ENCODE results near the gene BARHL2. TPM values are rescaled to one million over a fixed set of nuclear protein-coding genes. Genes with fewer than 3 reads are reported as not detected.

BARHL2 gene
- not detected for polyA plus RNA-seq (2013, experiment 1 of 2)
- polyA plus RNA-seq (2013, experiment 2 of 2) = 0.03 TPM

DNA sequence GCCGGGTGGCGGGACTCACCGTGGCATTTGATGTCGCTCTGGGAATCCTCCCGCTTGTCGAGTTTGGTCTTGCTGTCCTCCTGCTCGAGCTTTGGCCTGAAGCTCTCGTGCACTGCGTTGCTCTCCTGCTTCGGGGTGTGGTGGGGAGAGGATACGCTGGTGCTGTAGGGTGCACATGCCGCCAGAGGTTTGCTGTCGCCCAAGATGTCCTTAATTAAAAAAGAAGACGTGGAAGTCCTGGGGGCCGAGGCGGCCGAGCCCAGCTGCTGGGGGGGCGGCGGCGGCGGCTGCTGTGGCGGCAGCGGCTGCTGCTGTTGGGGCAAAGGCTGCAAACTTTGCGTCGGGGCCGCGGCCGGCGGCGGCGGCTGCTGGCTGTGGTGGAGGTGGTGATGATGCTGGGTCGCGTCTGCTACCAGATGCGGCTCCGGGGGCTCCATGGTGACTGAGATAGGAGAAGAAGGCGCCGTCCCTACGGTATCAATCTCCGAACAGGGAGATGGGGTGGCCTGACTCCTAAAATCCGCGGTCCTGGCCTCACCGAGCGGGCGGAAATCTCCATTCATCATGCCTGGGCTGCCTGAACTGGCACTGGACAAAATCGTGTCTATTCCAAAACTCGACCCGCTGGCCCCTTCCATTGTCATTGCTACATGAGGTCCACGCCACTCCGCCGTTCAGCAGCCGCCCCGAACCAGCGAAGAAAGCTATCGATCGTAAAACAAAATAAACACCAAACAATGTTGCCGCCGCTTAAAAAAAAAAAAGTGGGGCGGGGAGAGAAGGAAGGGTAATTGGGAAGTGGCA is at the start of gene BARHL2:
BARHL2 (minus strand) TSS at position 751 of the 804 bp plus-strand sequence; CDS start at position 644, 107 bp downstream.
- Histone ChIP-seq H2BK15ac (ENCODE audit: low read length) (no peak within 1 kb of the TSS), H4K91ac (ENCODE audit: low read depth, low read length, poor library complexity) (no peak within 1 kb of the TSS), H3K4me3 (ENCODE audit: low read length in 2 of 2) (peak within 1 kb of the TSS; percentile 46 to 81), H3K4me1 (ENCODE audit: control insufficient read depth in 2 of 2, insufficient read depth in 1 of 2, low read depth in 1 of 2, low read length in 2 of 2) (peaks cover 0 to 7% of the 10 kb centered on the region in 2 donors), H3K23ac (ENCODE audit: low read depth, low read length, poor library complexity) (peak within 1 kb of the TSS; percentile 77), H4K8ac (ENCODE audit: low read depth, low read length) (peak within 1 kb of the TSS; percentile 54), H2BK12ac (ENCODE audit: low read length) (no peak within 1 kb of the TSS), H2AFZ (ENCODE audit: low read length) (peak within 1 kb of the TSS; percentile 93), H3K9me3 (replicated peaks in 1 of 2; ENCODE audit: control insufficient read depth in 2 of 2, insufficient read depth in 1 of 2, low read depth in 1 of 2, low read length in 2 of 2) (peaks cover 3 to 12% of the 10 kb centered on the region in 2 donors), H3K27me3 (ENCODE audit: control insufficient read depth in 3 of 3, insufficient read depth in 3 of 3, low read depth in 1 of 3, low read length in 3 of 3) (peaks cover 67 to 99% (median 84%) of the 10 kb centered on the region in 3 experiments), H2BK120ac (ENCODE audit: low read depth, low read length) (no peak within 1 kb of the TSS), H3K36me3 (replicated peaks in 1 of 2; ENCODE audit: control insufficient read depth in 2 of 2, insufficient read depth in 2 of 2, low read length in 2 of 2) (no peaks in the 10 kb centered on the region), H3K9ac (ENCODE audit: low read depth, low read length, poor library complexity) (no peak within 1 kb of the TSS), H3K14ac (ENCODE audit: low read length) (no peak within 1 kb of the TSS), H2BK5ac (ENCODE audit: low read length) (no peak within 1 kb of the TSS), H3K79me1 (ENCODE audit: low read depth, low read length) (no peaks in the 10 kb centered on the region), H3K18ac (ENCODE audit: low read length) (peak within 1 kb of the TSS; percentile 62), H2AK5ac (ENCODE audit: low read depth, low read length) (no peak within 1 kb of the TSS), H3K4me2 (ENCODE audit: insufficient read depth, low read length, poor library complexity, severe bottlenecking) (peak within 1 kb of the TSS; percentile 77), H3K4ac (ENCODE audit: low read length) (no peak within 1 kb of the TSS), H3K27ac (replicated peaks; ENCODE audit: low read length) (no peak within 1 kb of the TSS)
- DNase-seq (ENCODE audit: low spot score) = no peak
- WGBS, 2 donors (ENCODE audit: extremely low coverage in 2 of 2, insufficient read length in 2 of 2, insufficient replicate concordance in 1 of 2) = no CpG with 5 or more reads among the region's 58 CpGs

DNA sequence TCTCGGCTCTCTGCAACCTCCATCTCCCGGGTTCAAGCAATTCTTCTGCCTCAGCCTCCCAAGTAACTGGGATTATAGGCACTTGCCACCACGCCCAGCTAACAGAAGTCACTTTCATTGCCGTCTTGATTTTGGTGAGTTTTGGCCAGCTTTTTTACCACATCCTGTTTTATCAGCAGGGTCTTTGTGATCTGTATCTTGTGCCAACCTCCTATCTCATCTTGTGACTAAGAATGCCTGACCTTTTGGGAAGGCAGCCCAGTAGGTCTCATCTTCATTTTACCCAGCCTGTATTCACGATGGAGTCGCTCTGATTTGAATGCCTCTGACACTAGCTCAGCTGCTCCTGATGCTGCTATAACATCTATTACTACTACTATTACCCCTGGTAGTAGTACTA is 46.8 kb upstream of the BARHL2 start:
- no CpG with 5 or more reads among the region's 6 CpGs for WGBS, 2 donors (ENCODE audit: extremely low coverage in 2 of 2, insufficient read length in 2 of 2, insufficient replicate concordance in 1 of 2)
- Histone ChIP-seq H3K4me2 (ENCODE audit: insufficient read depth, low read length, poor library complexity, severe bottlenecking) (no peak overlapping the region), H3K27ac (replicated peaks; ENCODE audit: low read length) (no peak overlapping the region), H2BK5ac (ENCODE audit: low read length) (no peak overlapping the region), H3K9me3 (replicated peaks in 1 of 2; ENCODE audit: control insufficient read depth in 2 of 2, insufficient read depth in 1 of 2, low read depth in 1 of 2, low read length in 2 of 2) (no peaks in the 10 kb centered on the region), H2BK120ac (ENCODE audit: low read depth, low read length) (no peak overlapping the region), H3K14ac (ENCODE audit: low read length) (no peak overlapping the region), H4K91ac (ENCODE audit: low read depth, low read length, poor library complexity) (no peak overlapping the region), H3K18ac (ENCODE audit: low read length) (no peak overlapping the region), H2BK12ac (ENCODE audit: low read length) (no peak overlapping the region), H3K9ac (ENCODE audit: low read depth, low read length, poor library complexity) (no peak overlapping the region), H3K4ac (ENCODE audit: low read length) (no peak overlapping the region), H3K27me3 (ENCODE audit: control insufficient read depth in 3 of 3, insufficient read depth in 3 of 3, low read depth in 1 of 3, low read length in 3 of 3) (peaks cover 0 to 12% (median 0%) of the 10 kb centered on the region in 3 experiments), H3K23ac (ENCODE audit: low read depth, low read length, poor library complexity) (no peak overlapping the region), H3K4me3 (ENCODE audit: low read length in 2 of 2) (no peak overlapping the region), H3K36me3 (replicated peaks in 1 of 2; ENCODE audit: control insufficient read depth in 2 of 2, insufficient read depth in 2 of 2, low read length in 2 of 2) (no peaks in the 10 kb centered on the region), H4K8ac (ENCODE audit: low read depth, low read length) (no peak overlapping the region), H3K79me1 (ENCODE audit: low read depth, low read length) (no peaks in the 10 kb centered on the region), H2AK5ac (ENCODE audit: low read depth, low read length) (no peak overlapping the region), H3K4me1 (ENCODE audit: control insufficient read depth in 2 of 2, insufficient read depth in 1 of 2, low read depth in 1 of 2, low read length in 2 of 2) (no peaks in the 10 kb centered on the region), H2BK15ac (ENCODE audit: low read length) (no peak overlapping the region), H2AFZ (ENCODE audit: low read length) (no peak overlapping the region)
- no peak for DNase-seq (ENCODE audit: low spot score)

DNA sequence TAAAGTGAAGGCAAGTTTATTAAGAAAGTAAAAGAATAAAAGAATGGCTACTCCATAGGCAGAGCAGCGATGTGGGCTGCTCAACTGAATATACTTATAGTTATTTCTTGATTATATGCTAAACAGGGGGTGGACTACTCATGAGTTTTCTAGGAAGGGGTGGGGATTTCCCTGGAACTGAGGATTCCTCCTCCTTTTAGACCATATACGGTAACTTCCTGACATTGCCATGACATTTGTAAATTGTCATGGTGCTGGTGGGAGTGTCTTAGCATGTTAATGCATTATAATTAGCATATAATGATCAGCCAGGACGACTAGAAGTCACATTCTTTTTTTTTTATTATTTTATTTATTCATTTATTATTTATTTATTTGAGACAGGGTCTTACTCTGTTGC is 46.4 kb upstream of the BARHL2 start:
- no peak overlapping the region for H2BK120ac ChIP-seq (ENCODE audit: low read depth, low read length)
- no peaks in the 10 kb centered on the region for H3K9me3 ChIP-seq (replicated peaks in 1 of 2; ENCODE audit: control insufficient read depth in 2 of 2, insufficient read depth in 1 of 2, low read depth in 1 of 2, low read length in 2 of 2)
- WGBS, 2 donors (ENCODE audit: extremely low coverage in 2 of 2, insufficient read length in 2 of 2, insufficient replicate concordance in 1 of 2) = no CpG with 5 or more reads among the region's 3 CpGs
- no peak overlapping the region for H3K9ac ChIP-seq (ENCODE audit: low read depth, low read length, poor library complexity)
- H3K36me3 ChIP-seq (replicated peaks in 1 of 2; ENCODE audit: control insufficient read depth in 2 of 2, insufficient read depth in 2 of 2, low read length in 2 of 2) = no peaks in the 10 kb centered on the region
- H3K18ac ChIP-seq (ENCODE audit: low read length) = no peak overlapping the region
- no peak overlapping the region for H3K23ac ChIP-seq (ENCODE audit: low read depth, low read length, poor library complexity)
- H3K4me3 ChIP-seq (ENCODE audit: low read length in 2 of 2) = no peak overlapping the region
- no peaks in the 10 kb centered on the region for H3K79me1 ChIP-seq (ENCODE audit: low read depth, low read length)
- H3K4ac ChIP-seq (ENCODE audit: low read length) = no peak overlapping the region
- no peak overlapping the region for H2BK12ac ChIP-seq (ENCODE audit: low read length)
- no peak overlapping the region for H2AK5ac ChIP-seq (ENCODE audit: low read depth, low read length)
- H3K4me1 ChIP-seq (ENCODE audit: control insufficient read depth in 2 of 2, insufficient read depth in 1 of 2, low read depth in 1 of 2, low read length in 2 of 2) = no peaks in the 10 kb centered on the region
- H3K14ac ChIP-seq (ENCODE audit: low read length) = no peak overlapping the region
- H3K27ac ChIP-seq (replicated peaks; ENCODE audit: low read length) = no peak overlapping the region
- no peak overlapping the region for H2AFZ ChIP-seq (ENCODE audit: low read length)
- no peak overlapping the region for H2BK5ac ChIP-seq (ENCODE audit: low read length)
- H3K27me3 ChIP-seq (ENCODE audit: control insufficient read depth in 3 of 3, insufficient read depth in 3 of 3, low read depth in 1 of 3, low read length in 3 of 3) = peaks cover 0 to 12% (median 0%) of the 10 kb centered on the region in 3 experiments
- H4K91ac ChIP-seq (ENCODE audit: low read depth, low read length, poor library complexity) = no peak overlapping the region
- DNase-seq (ENCODE audit: low spot score) = no peak
- no peak overlapping the region for H4K8ac ChIP-seq (ENCODE audit: low read depth, low read length)
- H3K4me2 ChIP-seq (ENCODE audit: insufficient read depth, low read length, poor library complexity, severe bottlenecking) = no peak overlapping the region
- H2BK15ac ChIP-seq (ENCODE audit: low read length) = no peak overlapping the region

DNA sequence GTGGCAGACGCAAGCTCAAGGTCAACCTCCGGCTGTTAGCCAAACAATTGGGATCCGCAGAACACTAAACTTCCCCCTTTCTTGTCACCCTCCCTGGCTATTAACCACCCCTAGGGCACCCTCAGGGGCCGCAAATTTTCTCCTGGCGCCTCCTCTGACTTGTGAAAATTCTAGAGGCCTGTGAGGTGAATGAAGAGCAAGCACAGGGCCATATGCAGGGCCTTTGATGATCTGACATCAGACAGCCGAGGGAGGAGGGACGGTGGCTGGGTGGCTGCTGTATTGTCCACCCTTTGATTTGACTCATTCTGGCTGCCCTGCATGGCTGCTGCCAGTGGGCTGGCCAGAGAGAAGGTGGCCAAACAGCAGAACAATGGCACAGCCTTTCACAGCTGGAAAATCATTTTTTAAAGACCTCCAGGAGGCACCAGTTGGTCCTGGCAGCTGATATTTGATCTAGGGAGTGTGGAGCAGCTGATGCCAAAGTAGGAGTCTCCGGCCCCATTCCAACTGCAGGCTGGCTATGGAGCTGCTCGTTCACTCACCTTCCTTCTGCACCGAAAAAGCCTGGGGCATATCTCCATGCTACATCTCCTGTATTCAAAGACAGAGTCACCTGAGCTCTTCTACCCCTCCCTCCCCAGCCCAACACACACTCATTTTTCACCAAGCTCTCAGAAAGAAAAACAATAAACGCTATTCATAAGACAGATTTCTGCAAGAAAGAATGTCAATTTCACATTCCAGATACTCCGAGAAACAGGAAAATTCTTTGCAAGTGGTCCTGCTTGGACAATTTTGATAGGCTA is 44.9 kb upstream of the BARHL2 start:
- DNase-seq (ENCODE audit: low spot score) = no peak
- H2AFZ ChIP-seq (ENCODE audit: low read length) = no peak overlapping the region
- H2BK15ac ChIP-seq (ENCODE audit: low read length) = no peak overlapping the region
- no peak overlapping the region for H3K18ac ChIP-seq (ENCODE audit: low read length)
- H2BK120ac ChIP-seq (ENCODE audit: low read depth, low read length) = no peak overlapping the region
- H2BK5ac ChIP-seq (ENCODE audit: low read length) = no peak overlapping the region
- no CpG with 5 or more reads among the region's 12 CpGs for WGBS, 2 donors (ENCODE audit: extremely low coverage in 2 of 2, insufficient read length in 2 of 2, insufficient replicate concordance in 1 of 2)
- H3K4ac ChIP-seq (ENCODE audit: low read length) = no peak overlapping the region
- no peak overlapping the region for H3K4me2 ChIP-seq (ENCODE audit: insufficient read depth, low read length, poor library complexity, severe bottlenecking)
- H3K14ac ChIP-seq (ENCODE audit: low read length) = no peak overlapping the region
- H3K36me3 ChIP-seq (replicated peaks in 1 of 2; ENCODE audit: control insufficient read depth in 2 of 2, insufficient read depth in 2 of 2, low read length in 2 of 2) = no peaks in the 10 kb centered on the region
- no peaks in the 10 kb centered on the region for H3K79me1 ChIP-seq (ENCODE audit: low read depth, low read length)
- no peak overlapping the region for H2BK12ac ChIP-seq (ENCODE audit: low read length)
- H3K9me3 ChIP-seq (replicated peaks in 1 of 2; ENCODE audit: control insufficient read depth in 2 of 2, insufficient read depth in 1 of 2, low read depth in 1 of 2, low read length in 2 of 2) = no peaks in the 10 kb centered on the region
- no peak overlapping the region for H3K4me3 ChIP-seq (ENCODE audit: low read length in 2 of 2)
- H4K8ac ChIP-seq (ENCODE audit: low read depth, low read length) = no peak overlapping the region
- no peak overlapping the region for H4K91ac ChIP-seq (ENCODE audit: low read depth, low read length, poor library complexity)
- peaks cover 0 to 12% (median 0%) of the 10 kb centered on the region in 3 experiments for H3K27me3 ChIP-seq (ENCODE audit: control insufficient read depth in 3 of 3, insufficient read depth in 3 of 3, low read depth in 1 of 3, low read length in 3 of 3)
- H3K9ac ChIP-seq (ENCODE audit: low read depth, low read length, poor library complexity) = no peak overlapping the region
- H3K27ac ChIP-seq (replicated peaks; ENCODE audit: low read length) = no peak overlapping the region
- no peak overlapping the region for H3K23ac ChIP-seq (ENCODE audit: low read depth, low read length, poor library complexity)
- no peaks in the 10 kb centered on the region for H3K4me1 ChIP-seq (ENCODE audit: control insufficient read depth in 2 of 2, insufficient read depth in 1 of 2, low read depth in 1 of 2, low read length in 2 of 2)
- no peak overlapping the region for H2AK5ac ChIP-seq (ENCODE audit: low read depth, low read length)
